PC-3 (cell line): ENCODE results near the gene KCNQ5. TPM values are rescaled to one million over a fixed set of nuclear protein-coding genes. Genes with fewer than 3 reads are reported as not detected.
A peak's percentile ranks its signal among the peaks of the same experiment; 100 is the strongest.

Experiments
- ATAC-seq: fragments of 200-7000 bp; cut with Tn5 transposase; 2 replicates; pipeline ENCODE4 v1.9.1; 2020; ENCODE audit warnings: mild to moderate bottlenecking, moderate library complexity
- BruUV-seq: library from RNA; stranded (reverse); fragments of 400-500 nt; replicated peaks from 2 replicates; lab custom pipeline; 2021; lab: Mats Ljungman, UMichigan
- CTCF ChIA-PET: fragments of 300-600 bp; sonication (Branson Sonifier 250); formaldehyde crosslinking; loops from one replicate; lab custom pipeline; 2022; ENCODE audit warnings: antibody characterized with exemption; lab: Charles Lee
- POLR2A ChIA-PET: fragments of 300-600 bp; sonication (Branson Sonifier 250); formaldehyde crosslinking; loops from one replicate; lab custom pipeline; 2022; ENCODE audit warnings: antibody characterized with exemption; ENCODE audit not compliant: unreplicated experiment; lab: Charles Lee
- DNase-seq: peaks from one replicate; pipeline ENCODE4 v3.0.0-alpha.2; 2015
- H2AFZ ChIP-seq: fragments of 300-600 bp; sonication (generic); 2 replicates; pipeline ENCODE4 v1.6.0; 2016; ENCODE audit warnings: antibody characterized with exemption, low read length
- H3F3A ChIP-seq: fragments of 300-600 bp; sonication (generic); one replicate; pipeline ENCODE4 v1.6.0; 2017; ENCODE audit warnings: antibody characterized with exemption, low read length, control low read depth, mild to moderate bottlenecking; ENCODE audit not compliant: unreplicated experiment
- H3K27ac ChIP-seq: fragments of 300-600 bp; sonication (generic); 2 replicates; pipeline ENCODE4 v1.5.1; 2016; ENCODE audit warnings: mild to moderate bottlenecking, low read length
- H3K27me3 ChIP-seq: fragments of 300-600 bp; sonication (generic); 2 replicates; pipeline ENCODE4 v1.6.1; 2016; ENCODE audit warnings: low read length, mixed read lengths
- H3K36me3 ChIP-seq: fragments of 300-600 bp; sonication (generic); 2 replicates; pipeline ENCODE4 v1.6.1; 2016; ENCODE audit warnings: low read depth, mixed run types, low read length, mixed read lengths
- H3K4me1 ChIP-seq: fragments of 300-600 bp; sonication (generic); 2 replicates; pipeline ENCODE4 v1.5.1; 2016; ENCODE audit warnings: low read length; ENCODE audit not compliant: insufficient read depth
- H3K4me2 ChIP-seq: fragments of 300-600 bp; sonication (generic); 2 replicates; pipeline ENCODE4 v1.6.0; 2016; ENCODE audit warnings: low read length
- H3K4me3 ChIP-seq: fragments of 300-600 bp; sonication (generic); 2 replicates; pipeline ENCODE4 v1.5.1; 2016; ENCODE audit warnings: mild to moderate bottlenecking, low read length, mixed read lengths
- H3K79me2 ChIP-seq: fragments of 300-600 bp; sonication (generic); 2 replicates; pipeline ENCODE4 v1.6.1; 2017; ENCODE audit warnings: low read length, mixed read lengths
- H3K9ac ChIP-seq: fragments of 300-600 bp; sonication (generic); 2 replicates; pipeline ENCODE4 v1.6.0; 2016; ENCODE audit warnings: mild to moderate bottlenecking, low read length
- H3K9me2 ChIP-seq: fragments of 300-600 bp; sonication (generic); replicated peaks from 2 replicates; pipeline ENCODE4 v1.6.1; 2016; ENCODE audit warnings: mixed run types, low read length, mixed read lengths
- H3K9me3 ChIP-seq: fragments of 300-600 bp; sonication (generic); 2 replicates; pipeline ENCODE4 v1.6.1; 2016; ENCODE audit warnings: low read length, mixed read lengths
- H4K20me1 ChIP-seq: fragments of 300-600 bp; sonication (generic); 2 replicates; pipeline ENCODE4 v1.6.1; 2016; ENCODE audit warnings: low read length, mixed read lengths
- CTCF ChIP-seq: fragments of 300-600 bp; sonication (generic); conservative IDR thresholded peaks from 2 replicates; pipeline ENCODE4 v1.5.1; 2017; ENCODE audit warnings: antibody characterized with exemption, low read depth, mild to moderate bottlenecking, low read length
- EZH2 ChIP-seq: fragments of 300-600 bp; sonication (generic); IDR thresholded peaks from one replicate; pipeline ENCODE4 v1.6.1; 2017; ENCODE audit warnings: antibody characterized with exemption, mild to moderate bottlenecking, low read length; ENCODE audit not compliant: unreplicated experiment
- EZH2phosphoT487 ChIP-seq: fragments of 300-600 bp; sonication (generic); IDR thresholded peaks from 2 replicates; pipeline ENCODE4 v1.6.1; 2018; ENCODE audit warnings: mild to moderate bottlenecking, antibody characterized with exemption, low read length, borderline replicate concordance
- intact Hi-C: fragments of 100-400 bp; cut with micrococcal nuclease; formaldehyde crosslinking; loops from 2 replicates; pipeline ENCODE4 v1.9.0; 2023
- total RNA-seq: library from RNA; depleted of rRNA; stranded (reverse); fragments of >200 nt; gene quantifications from 2 replicates; pipeline ENCODE4 v1.2.3, GENCODE V29; 2014

The KCNQ5 gene
- total RNA-seq, 1 experiment from 2014 or later: not detected

- ChIA-PET POLR2A (no interaction called here), CTCF (no interaction called here)
- intact Hi-C loops: loop anchor here (1.0 to 5.0 kb wide), 2 partner anchors 53 to 152 kb away; no protein-coding TSS in a partner anchor
- peak overlapping the region; percentile 80 for H3K9ac ChIP-seq
- peak; percentile 59 for ATAC-seq
- no peaks in the 10 kb centered on the region for H3K36me3 ChIP-seq
- H3K4me2 ChIP-seq: peak overlapping the region; percentile 71
- H3K9me3 ChIP-seq: no peaks in the 10 kb centered on the region
- no peaks in the 10 kb centered on the region for H3K79me2 ChIP-seq
- H3K4me3 ChIP-seq: 0 out of 2 replicates have a peak overlapping the region, but pooled peaks have one; percentile 27
- H3K4me1 ChIP-seq: peaks cover 52% of the 10 kb centered on the region
- H3K9me2 ChIP-seq: no peaks in the 10 kb centered on the region
- no TSS peak for BruUV-seq
- peak overlapping the region; percentile 100 for H3K27ac ChIP-seq
- no peak overlapping the region for H2AFZ ChIP-seq
- no peak for TF ChIP-seq EZH2
- TF ChIP-seq CTCF: no peak
- TF ChIP-seq EZH2phosphoT487: no peak
- H3F3A ChIP-seq: peaks cover 9% of the 10 kb centered on the region
- peak; percentile 84 for DNase-seq
- H4K20me1 ChIP-seq: no peaks in the 10 kb centered on the region
- no peaks in the 10 kb centered on the region for H3K27me3 ChIP-seq
Measured at GRCh38 chr6:73234733-73235132, 612.9 kb downstream of the KCNQ5 start.

- no peaks in the 10 kb centered on the region for H4K20me1 ChIP-seq
- no peaks in the 10 kb centered on the region for H3K9me3 ChIP-seq
- POLR2A ChIA-PET: no interaction called here
- H3F3A ChIP-seq: peaks cover 9% of the 10 kb centered on the region
- H3K27ac ChIP-seq: peak overlapping the region; percentile 100
- CTCF ChIA-PET: interaction anchor here (0.6 to 0.7 kb wide), 3 partner anchors 20 to 107 kb away, joined by 3 to 5 read pairs (median 3); no protein-coding TSS in a partner anchor
- H3K9ac ChIP-seq: peak overlapping the region; percentile 77
- no peak overlapping the region for H3K4me3 ChIP-seq
- H3K27me3 ChIP-seq: no peaks in the 10 kb centered on the region
- no peak overlapping the region; the same call in 1 of the 2 replicates for H3K4me2 ChIP-seq
- BruUV-seq: no TSS peak
- intact Hi-C loops: no loop called here
- no peak overlapping the region for H2AFZ ChIP-seq
- no peaks in the 10 kb centered on the region for H3K36me3 ChIP-seq
- DNase-seq: peak; percentile 89
- TF ChIP-seq CTCF (no peak), EZH2phosphoT487 (no peak), EZH2 (no peak)
- peak; percentile 65 for ATAC-seq
- no peaks in the 10 kb centered on the region for H3K79me2 ChIP-seq
- peaks cover 51% of the 10 kb centered on the region for H3K4me1 ChIP-seq
- H3K9me2 ChIP-seq: no peaks in the 10 kb centered on the region
Measured at GRCh38 chr6:73236144-73236750, 614.4 kb downstream of the KCNQ5 start.

DNA sequence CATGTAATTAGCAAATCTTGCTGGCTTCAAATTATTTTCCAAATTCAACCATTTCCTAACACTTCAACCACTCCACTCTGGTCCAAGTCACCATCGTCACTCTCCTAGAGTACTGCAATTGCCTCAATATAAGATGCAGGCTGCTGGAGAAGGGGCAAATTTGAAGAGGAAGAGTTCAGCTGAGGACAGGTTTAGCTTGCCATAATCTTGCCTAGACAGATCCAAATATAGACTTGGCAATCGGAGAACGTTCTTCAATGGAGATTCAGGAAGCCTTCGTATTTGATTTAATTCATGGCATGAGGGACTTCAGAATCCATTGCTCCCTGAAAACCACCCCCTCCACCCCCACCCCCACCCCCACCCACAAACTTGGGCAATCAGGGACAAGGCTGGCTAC is 618.9 kb downstream of the KCNQ5 start:
- H4K20me1 ChIP-seq: no peaks in the 10 kb centered on the region
- intact Hi-C loops: no loop called here
- H3K9ac ChIP-seq: no peak overlapping the region
- H2AFZ ChIP-seq: no peak overlapping the region
- H3K4me1 ChIP-seq: peaks cover 15% of the 10 kb centered on the region; the same call in 1 of the 2 replicates
- BruUV-seq: no TSS peak
- no peaks in the 10 kb centered on the region for H3K9me3 ChIP-seq
- ChIA-PET POLR2A (no interaction called here), CTCF (no interaction called here)
- ATAC-seq: no peak
- no peaks in the 10 kb centered on the region for H3K9me2 ChIP-seq
- H3K36me3 ChIP-seq: no peaks in the 10 kb centered on the region
- no peak overlapping the region for H3K4me2 ChIP-seq
- no peaks in the 10 kb centered on the region for H3F3A ChIP-seq
- no peaks in the 10 kb centered on the region for H3K79me2 ChIP-seq
- no peak for TF ChIP-seq CTCF
- no peak for TF ChIP-seq EZH2
- TF ChIP-seq EZH2phosphoT487: no peak
- no peak overlapping the region for H3K27ac ChIP-seq
- no peak for DNase-seq
- no peaks in the 10 kb centered on the region for H3K27me3 ChIP-seq
- H3K4me3 ChIP-seq: no peak overlapping the region
